Sigmoid colon (tissue), 4 donors: Measurements from ENCODE around the gene KRTAP10-3.

Experiments
- CTCF ChIP-seq, 4 experiments: fragments of 450-650 bp in 3 of 4; fragments of 200-600 bp in 1 of 4; IDR thresholded peaks; one replicate each; pipeline ENCODE4 v1.5.1; 2016 to 2019; ENCODE audit warnings: antibody characterized with exemption in 4 of 4, mild to moderate bottlenecking in 3 of 4, moderate library complexity in 2 of 4
- POLR2A ChIP-seq, 2 donors: fragments of 450-650 bp; IDR thresholded peaks; one replicate each; pipeline ENCODE4 v1.6.1; 2016; ENCODE audit warnings: antibody characterized with exemption in 2 of 2, mild to moderate bottlenecking in 2 of 2, moderate library complexity in 2 of 2
- POLR2AphosphoS5 ChIP-seq, 4 donors: sonication (generic); formaldehyde crosslinking; IDR thresholded peaks; one replicate each; pipeline ENCODE4 v1.6.1; 2017; ENCODE audit warnings: antibody characterized with exemption in 4 of 4

GRCh38 chr21:44547656-44548331, 10.8 kb downstream of the KRTAP10-3 start:
- TF ChIP-seq POLR2AphosphoS5 (IDR thresholded peaks at IDR 0.05) = no peak
- no peak for TF ChIP-seq CTCF (IDR thresholded peaks at IDR 0.05)
- TF ChIP-seq POLR2A (IDR thresholded peaks at IDR 0.05) = no peak
